Large intestine (tissue), 3 donors: Measurements from ENCODE around the gene HFE. TPM values are rescaled to one million over a fixed set of nuclear protein-coding genes. Genes with fewer than 3 reads are reported as not detected.

Experiments
- DNase-seq, 2 donors: peaks; one replicate each; pipeline versions ENCODE4 v3.0.0 to v3.0.0-alpha.2; 2013
- H3K27ac ChIP-seq: one replicate; pipeline ENCODE4 v1.5.1; 2013; ENCODE audit warnings: low read length
- H3K27me3 ChIP-seq: 2 replicates; pipeline ENCODE4 v1.6.1; 2013; ENCODE audit warnings: low read length; ENCODE audit not compliant: control insufficient read depth, insufficient read depth
- H3K36me3 ChIP-seq: 2 replicates; pipeline ENCODE4 v1.6.1; 2013; ENCODE audit warnings: low read length; ENCODE audit not compliant: control insufficient read depth, insufficient read depth
- H3K4me1 ChIP-seq: one replicate; pipeline ENCODE4 v1.6.1; 2013; ENCODE audit warnings: low read length; ENCODE audit not compliant: control insufficient read depth, insufficient read depth
- H3K4me3 ChIP-seq: one replicate; pipeline ENCODE4 v1.5.1; 2013; ENCODE audit warnings: low read length
- H3K9me3 ChIP-seq: one replicate; pipeline ENCODE4 v1.6.1; 2013; ENCODE audit warnings: mild to moderate bottlenecking, low read depth, low read length, moderate library complexity; ENCODE audit not compliant: control insufficient read depth
- WGBS: methylation state at CpG from one replicate; pipeline ENCODE4 v1.1.5; 2013; ENCODE audit warnings: low lambda C conversion rate; ENCODE audit not compliant: insufficient coverage; 5-methylcytosine and 5-hydroxymethylcytosine counted together
- polyA plus RNA-seq: library from polyadenylated mRNA; unstranded; fragments of 120-200 nt; gene quantifications from one replicate; pipeline ENCODE4 v1.2.1, GENCODE V29; 2013

Gene HFE
- polyA plus RNA-seq, 1 donor, result 16.4 TPM

GRCh38 chr6:26092443-26092842, 5.2 kb downstream of the HFE start:
- H3K4me3 ChIP-seq, result no peak overlapping the region
- no peaks in the 10 kb centered on the region for H3K9me3 ChIP-seq
- no peak for DNase-seq
- no CpG with 5 or more reads among the region's 4 CpGs for WGBS
- H3K27me3 ChIP-seq, result no peaks in the 10 kb centered on the region
- peaks cover 3% of the 10 kb centered on the region for H3K36me3 ChIP-seq
- H3K27ac ChIP-seq, result no peak overlapping the region
- H3K4me1 ChIP-seq, result peaks cover 12% of the 10 kb centered on the region

- H3K27me3 ChIP-seq, result no peaks in the 10 kb centered on the region
- H3K27ac ChIP-seq, result no peak overlapping the region
- DNase-seq, result no peak
- peaks cover 3% of the 10 kb centered on the region for H3K36me3 ChIP-seq
- H3K9me3 ChIP-seq, result no peaks in the 10 kb centered on the region
- 83% methylated on average over 1 of the region's 5 CpGs for WGBS
- peaks cover 3% of the 10 kb centered on the region for H3K4me1 ChIP-seq
- no peak overlapping the region for H3K4me3 ChIP-seq
Measured at GRCh38 chr6:26094036-26094435, 6.8 kb downstream of the HFE start.

DNA sequence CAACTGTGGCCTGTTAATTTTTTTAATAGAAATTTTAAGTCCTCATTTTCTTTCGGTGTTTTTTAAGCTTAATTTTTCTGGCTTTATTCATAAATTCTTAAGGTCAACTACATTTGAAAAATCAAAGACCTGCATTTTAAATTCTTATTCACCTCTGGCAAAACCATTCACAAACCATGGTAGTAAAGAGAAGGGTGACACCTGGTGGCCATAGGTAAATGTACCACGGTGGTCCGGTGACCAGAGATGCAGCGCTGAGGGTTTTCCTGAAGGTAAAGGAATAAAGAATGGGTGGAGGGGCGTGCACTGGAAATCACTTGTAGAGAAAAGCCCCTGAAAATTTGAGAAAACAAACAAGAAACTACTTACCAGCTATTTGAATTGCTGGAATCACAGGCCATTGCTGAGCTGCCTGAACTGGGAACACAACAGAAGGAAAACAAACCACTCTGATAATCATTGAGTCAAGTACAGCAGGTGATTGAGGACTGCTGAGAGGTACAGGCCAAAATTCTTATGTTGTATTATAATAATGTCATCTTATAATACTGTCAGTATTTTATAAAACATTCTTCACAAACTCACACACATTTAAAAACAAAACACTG, 10.1 kb downstream of the HFE start:
- H3K9me3 ChIP-seq, result no peaks in the 10 kb centered on the region
- DNase-seq, result peak; percentile 47 to 55
- no peak overlapping the region for H3K4me3 ChIP-seq
- no peak overlapping the region for H3K27ac ChIP-seq
- H3K27me3 ChIP-seq, result no peaks in the 10 kb centered on the region
- peaks cover 3% of the 10 kb centered on the region for H3K36me3 ChIP-seq
- H3K4me1 ChIP-seq, result no peaks in the 10 kb centered on the region
- 4% methylated on average over 5 of the region's 5 CpGs for WGBS

GRCh38 chr6:26103141-26103769, 16.0 kb downstream of the HFE start:
- peak in 1 of 2 donors; percentile 61 for DNase-seq
- H3K9me3 ChIP-seq, result no peaks in the 10 kb centered on the region
- H3K4me3 ChIP-seq, result peak overlapping the region; percentile 4
- H3K4me1 ChIP-seq, result peaks cover 8% of the 10 kb centered on the region
- peak overlapping the region; percentile 97 for H3K27ac ChIP-seq
- WGBS, result 19% methylated on average over 5 of the region's 9 CpGs
- H3K27me3 ChIP-seq, result no peaks in the 10 kb centered on the region
- no peaks in the 10 kb centered on the region for H3K36me3 ChIP-seq

- no peaks in the 10 kb centered on the region for H3K9me3 ChIP-seq
- H3K4me3 ChIP-seq, result peak overlapping the region; percentile 61
- no CpG with 5 or more reads among the region's 39 CpGs for WGBS
- DNase-seq, result peak; percentile 90 to 97
- no peaks in the 10 kb centered on the region for H3K36me3 ChIP-seq
- peak overlapping the region; percentile 97 for H3K27ac ChIP-seq
- H3K27me3 ChIP-seq, result no peaks in the 10 kb centered on the region
- H3K4me1 ChIP-seq, result peaks cover 8% of the 10 kb centered on the region
Measured at GRCh38 chr6:26103770-26104456, 16.7 kb downstream of the HFE start.

DNA sequence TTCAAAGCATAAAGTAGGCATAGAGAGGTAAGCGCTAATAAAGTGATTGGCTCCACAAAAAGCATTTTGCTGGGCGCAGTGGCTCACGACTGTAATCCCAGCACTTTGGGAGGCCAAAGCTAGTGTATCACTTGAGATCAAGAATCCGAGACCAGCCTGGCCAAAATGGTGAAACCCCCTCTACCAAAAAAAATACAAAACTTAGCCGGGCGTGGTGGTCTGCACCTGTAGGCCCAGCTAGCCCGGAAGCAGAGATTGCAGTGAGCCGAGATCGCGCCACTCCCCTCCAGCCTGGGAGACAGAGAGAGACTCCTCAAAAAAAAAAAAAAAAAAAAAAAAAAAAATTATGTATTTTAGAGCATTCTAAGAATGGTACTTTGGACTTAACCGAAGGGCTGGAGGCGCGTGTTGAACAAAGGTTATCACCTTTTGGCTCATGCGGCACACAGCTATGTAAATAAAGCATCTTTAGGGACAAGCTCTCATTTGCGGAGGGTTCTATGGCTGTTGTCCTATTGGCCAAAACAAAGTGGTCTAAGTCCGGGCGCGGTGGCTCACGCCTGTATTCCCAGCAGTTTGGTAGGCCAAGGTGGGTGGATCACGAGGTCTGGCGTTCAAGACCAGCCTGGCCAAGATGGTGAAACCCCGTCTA, 17.4 kb downstream of the HFE start:
- no peaks in the 10 kb centered on the region for H3K27me3 ChIP-seq
- DNase-seq, result peak; percentile 65 to 84
- peak overlapping the region; percentile 61 for H3K4me3 ChIP-seq
- no CpG with 5 or more reads among the region's 22 CpGs for WGBS
- no peaks in the 10 kb centered on the region for H3K9me3 ChIP-seq
- peak overlapping the region; percentile 97 for H3K27ac ChIP-seq
- no peaks in the 10 kb centered on the region for H3K36me3 ChIP-seq
- peaks cover 8% of the 10 kb centered on the region for H3K4me1 ChIP-seq

DNA sequence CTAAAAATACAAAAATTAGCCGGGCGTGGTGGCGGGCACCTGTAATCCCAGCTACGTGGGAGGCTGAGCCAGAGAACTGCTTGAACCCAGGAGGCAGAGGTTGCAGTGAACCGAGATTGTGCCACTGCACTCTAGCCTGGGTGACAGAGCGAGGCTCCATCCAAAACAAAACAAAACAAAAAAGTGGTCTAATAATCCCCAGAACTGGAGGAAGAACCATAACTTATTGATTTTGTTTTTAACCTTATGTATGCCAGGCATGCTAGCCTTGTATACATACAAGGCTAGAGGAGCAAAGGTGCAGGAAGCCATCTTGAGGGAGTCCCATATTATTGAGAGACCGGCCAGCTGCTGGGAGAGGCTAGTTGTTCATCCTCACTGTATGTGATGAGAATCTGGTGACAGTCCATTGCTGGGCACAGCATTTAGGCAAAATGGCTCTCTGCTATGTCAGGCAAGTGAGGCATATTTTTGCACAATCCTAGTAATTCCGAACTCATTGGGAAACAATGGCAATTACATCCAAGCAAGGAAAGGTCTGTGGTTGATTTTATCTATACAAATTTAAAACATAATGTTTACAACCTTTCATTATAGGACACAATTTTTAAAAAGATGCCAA, 18.0 kb downstream of the HFE start:
- peak overlapping the region; percentile 61 for H3K4me3 ChIP-seq
- H3K27ac ChIP-seq, result peak overlapping the region; percentile 97
- no peaks in the 10 kb centered on the region for H3K9me3 ChIP-seq
- no peaks in the 10 kb centered on the region for H3K36me3 ChIP-seq
- DNase-seq, result no peak
- H3K4me1 ChIP-seq, result peaks cover 8% of the 10 kb centered on the region
- no peaks in the 10 kb centered on the region for H3K27me3 ChIP-seq
- 100% methylated on average over 1 of the region's 8 CpGs for WGBS

DNA sequence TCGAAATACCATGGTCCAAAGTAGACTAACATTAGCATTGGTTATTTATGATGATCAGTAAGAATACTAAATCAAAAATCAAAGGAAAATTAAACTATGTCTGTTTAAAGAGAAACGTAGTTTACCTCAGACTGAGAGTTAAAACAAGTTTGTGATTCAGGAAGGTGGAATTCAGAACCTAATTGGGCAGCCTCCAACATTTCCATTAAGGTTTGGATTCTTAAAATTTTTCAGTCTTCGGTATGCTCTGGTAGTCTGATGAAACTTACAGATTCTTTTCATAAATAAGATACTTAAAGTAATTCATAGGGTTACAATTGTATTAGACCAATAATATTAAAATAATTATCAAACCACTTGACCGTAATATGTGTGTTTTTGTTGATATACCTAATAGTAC, 18.6 kb downstream of the HFE start:
- no peak for DNase-seq
- H3K27ac ChIP-seq, result no peak overlapping the region
- no peak overlapping the region for H3K4me3 ChIP-seq
- 97% methylated on average over 4 of the region's 4 CpGs for WGBS
- H3K36me3 ChIP-seq, result no peaks in the 10 kb centered on the region
- H3K9me3 ChIP-seq, result no peaks in the 10 kb centered on the region
- no peaks in the 10 kb centered on the region for H3K27me3 ChIP-seq
- peaks cover 8% of the 10 kb centered on the region for H3K4me1 ChIP-seq

DNA sequence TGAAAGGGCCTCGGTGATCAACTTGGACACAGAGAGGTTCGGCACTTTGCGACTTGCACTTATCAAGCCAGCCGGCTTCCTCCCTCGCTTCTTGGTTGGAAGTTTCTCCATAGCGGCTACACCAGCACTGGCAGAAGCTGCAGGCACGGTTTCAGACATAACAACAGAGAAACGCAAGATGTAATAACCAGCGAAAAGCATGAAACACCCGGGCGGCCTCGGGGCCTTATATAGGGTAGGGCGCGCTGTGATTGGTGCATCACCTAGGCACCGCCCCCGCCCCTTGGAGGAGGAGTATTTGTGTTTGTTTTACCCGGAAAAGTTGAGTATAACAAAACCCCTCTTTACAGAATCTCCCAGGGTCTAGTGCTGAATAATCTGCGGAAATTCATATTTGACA, 20.7 kb downstream of the HFE start:
- Histone ChIP-seq H3K4me3 (no peak overlapping the region), H3K27ac (no peak overlapping the region), H3K27me3 (no peaks in the 10 kb centered on the region), H3K36me3 (no peaks in the 10 kb centered on the region), H3K4me1 (peaks cover 7% of the 10 kb centered on the region), H3K9me3 (no peaks in the 10 kb centered on the region)
- no peak for DNase-seq
- 100% methylated on average over 2 of the region's 18 CpGs for WGBS

- no peaks in the 10 kb centered on the region for H3K27me3 ChIP-seq
- no peaks in the 10 kb centered on the region for H3K36me3 ChIP-seq
- DNase-seq, result no peak
- no peak overlapping the region for H3K4me3 ChIP-seq
- WGBS, result no CpG with 5 or more reads among the region's 6 CpGs
- H3K4me1 ChIP-seq, result peaks cover 5% of the 10 kb centered on the region
- H3K9me3 ChIP-seq, result no peaks in the 10 kb centered on the region
- H3K27ac ChIP-seq, result no peak overlapping the region
Measured at GRCh38 chr6:26109772-26110171, 22.5 kb downstream of the HFE start.
